GM18520 (cell line): ENCODE results near the gene SIGLEC5.

Experiments used
- ATAC-seq: cut with Tn5 transposase; IDR thresholded peaks from one replicate; pipeline ENCODE4 v1.9.1; 2021; ENCODE audit not compliant: unreplicated experiment

The SIGLEC5 gene

GRCh38 chr19:51590441-51590840 is 39.8 kb downstream of the SIGLEC5 start:
- ATAC-seq: no peak

- no peak for ATAC-seq
These were observed 40.7 kb downstream of the SIGLEC5 start for GRCh38 chr19:51589511-51589910.

DNA sequence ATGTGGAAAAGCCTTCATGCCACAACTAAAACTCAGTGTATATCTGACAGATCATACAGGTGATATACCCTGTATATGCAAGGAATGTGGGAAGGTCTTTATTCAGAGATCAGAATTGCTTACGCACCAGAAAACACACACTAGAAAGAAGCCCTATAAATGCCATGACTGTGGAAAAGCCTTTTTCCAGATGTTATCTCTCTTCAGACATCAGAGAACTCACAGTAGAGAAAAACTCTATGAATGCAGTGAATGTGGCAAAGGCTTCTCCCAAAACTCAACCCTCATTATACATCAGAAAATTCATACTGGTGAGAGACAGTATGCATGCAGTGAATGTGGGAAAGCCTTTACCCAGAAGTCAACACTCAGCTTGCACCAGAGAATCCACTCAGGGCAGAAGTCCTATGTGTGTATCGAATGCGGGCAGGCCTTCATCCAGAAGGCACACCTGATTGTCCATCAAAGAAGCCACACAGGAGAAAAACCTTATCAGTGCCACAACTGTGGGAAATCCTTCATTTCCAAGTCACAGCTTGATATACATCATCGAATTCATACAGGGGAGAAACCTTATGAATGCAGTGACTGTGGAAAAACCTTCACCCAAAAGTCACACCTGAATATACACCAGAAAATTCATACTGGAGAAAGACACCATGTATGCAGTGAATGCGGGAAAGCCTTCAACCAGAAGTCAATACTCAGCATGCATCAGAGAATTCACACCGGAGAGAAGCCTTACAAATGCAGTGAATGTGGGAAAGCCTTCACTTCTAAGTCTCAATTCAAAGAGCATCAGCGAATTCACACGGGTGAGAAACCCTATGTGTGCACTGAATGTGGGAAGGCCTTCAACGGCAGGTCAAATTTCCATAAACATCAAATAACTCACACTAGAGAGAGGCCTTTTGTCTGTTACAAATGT is 42.7 kb downstream of the SIGLEC5 start:
- no peak for ATAC-seq

GRCh38 chr19:51586799-51587198 is 43.4 kb downstream of the SIGLEC5 start:
- no peak for ATAC-seq

DNA sequence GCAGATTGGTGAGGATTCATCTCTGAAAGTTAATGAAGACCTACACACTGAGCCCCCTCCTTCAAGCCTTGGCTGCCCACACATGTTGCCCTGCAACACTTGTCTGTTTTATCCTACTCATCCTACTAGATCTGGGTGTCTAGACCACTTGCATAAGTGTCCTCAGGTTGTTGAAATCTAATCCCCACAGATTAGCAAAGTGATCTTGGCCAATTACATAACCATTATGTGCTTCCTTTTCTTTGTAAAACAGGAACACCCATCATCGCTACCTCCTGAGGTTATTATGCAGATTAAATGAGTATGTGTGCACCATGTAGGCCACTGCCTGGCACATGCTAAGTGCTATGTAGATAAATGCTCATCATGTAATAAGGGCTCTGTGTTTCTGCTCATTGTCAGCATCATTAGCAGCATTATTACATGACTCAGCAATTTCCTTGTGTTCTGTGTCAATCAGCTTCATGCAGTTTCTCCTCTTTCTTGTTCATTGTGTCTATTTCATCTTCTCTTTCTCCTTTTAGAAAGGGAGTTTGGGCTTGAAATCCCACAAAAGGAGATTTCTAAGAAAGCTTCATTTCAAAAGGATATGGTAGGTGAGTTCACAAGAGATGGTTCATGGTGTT is 44.0 kb downstream of the SIGLEC5 start:
- ATAC-seq: no peak

- ATAC-seq: no peak
These were observed 53.4 kb downstream of the SIGLEC5 start for GRCh38 chr19:51576850-51577249.

- no peak for ATAC-seq
These were observed 56.9 kb downstream of the SIGLEC5 start for GRCh38 chr19:51573331-51573730.

GRCh38 chr19:51572908-51573307 is 57.3 kb downstream of the SIGLEC5 start:
- no peak for ATAC-seq

GRCh38 chr19:51572410-51572809 is 57.8 kb downstream of the SIGLEC5 start:
- ATAC-seq: no peak

GRCh38 chr19:51571599-51571998 is 58.6 kb downstream of the SIGLEC5 start:
- no peak for ATAC-seq

DNA sequence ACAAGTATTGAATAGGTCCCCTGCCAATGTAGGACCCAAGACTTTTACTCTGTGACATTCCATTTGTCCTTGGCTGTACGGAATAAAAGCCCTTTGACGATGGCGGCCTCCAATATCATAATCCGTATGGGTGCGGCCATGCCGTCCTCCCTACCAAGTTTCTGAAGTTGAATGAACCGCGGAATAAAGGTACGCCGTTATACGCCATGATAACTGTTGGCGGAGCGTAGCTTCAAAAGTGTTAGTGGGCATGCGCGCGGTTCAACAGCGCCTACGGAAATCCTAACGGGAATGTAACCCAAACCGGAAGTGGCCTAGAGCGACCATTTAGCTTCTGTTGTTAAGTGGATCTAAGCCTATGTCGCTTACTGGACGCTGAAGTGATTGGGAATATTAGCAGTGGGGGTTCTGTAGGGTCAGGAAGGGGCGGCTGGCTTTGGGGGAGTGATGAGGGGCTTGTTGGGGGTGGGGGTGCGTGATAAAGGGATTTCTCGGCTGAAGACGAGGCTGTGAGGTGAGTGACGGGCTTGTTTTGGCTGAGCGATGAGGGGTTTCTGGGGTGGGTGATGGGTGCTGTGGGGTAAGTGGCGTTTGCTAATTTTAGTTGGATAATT is 59.1 kb downstream of the SIGLEC5 start, which contains the start of gene ZNF175:
Gene ZNF175, plus strand, starts transcription at position 322 of the 614 bp plus-strand sequence. CDS start 2,047 bp downstream, outside the sequence.
- ATAC-seq: peak; percentile 82

- no peak for ATAC-seq
These were observed 61.7 kb downstream of the SIGLEC5 start for GRCh38 chr19:51568456-51568855.

DNA sequence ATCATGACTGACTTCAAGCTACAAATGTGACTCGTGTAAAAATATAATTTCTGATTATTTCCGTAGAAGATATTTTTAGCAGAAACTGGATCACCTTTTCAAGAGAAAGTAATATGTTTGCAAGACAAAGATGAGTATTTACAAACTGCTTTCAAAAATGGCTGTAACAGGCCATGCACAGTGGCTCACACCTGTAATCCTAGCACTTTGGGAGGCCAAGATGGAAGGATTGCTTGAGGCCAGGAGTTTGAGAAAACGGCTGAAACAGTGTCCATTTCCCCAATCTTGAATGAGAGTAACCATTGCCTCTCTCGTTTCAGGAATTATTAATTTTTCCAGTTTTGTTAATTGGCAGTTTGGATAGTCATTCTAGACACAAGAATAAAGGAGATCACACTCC is 62.6 kb downstream of the SIGLEC5 start:
- ATAC-seq: no peak

GRCh38 chr19:51566489-51567100 is 63.6 kb downstream of the SIGLEC5 start:
- ATAC-seq: no peak

DNA sequence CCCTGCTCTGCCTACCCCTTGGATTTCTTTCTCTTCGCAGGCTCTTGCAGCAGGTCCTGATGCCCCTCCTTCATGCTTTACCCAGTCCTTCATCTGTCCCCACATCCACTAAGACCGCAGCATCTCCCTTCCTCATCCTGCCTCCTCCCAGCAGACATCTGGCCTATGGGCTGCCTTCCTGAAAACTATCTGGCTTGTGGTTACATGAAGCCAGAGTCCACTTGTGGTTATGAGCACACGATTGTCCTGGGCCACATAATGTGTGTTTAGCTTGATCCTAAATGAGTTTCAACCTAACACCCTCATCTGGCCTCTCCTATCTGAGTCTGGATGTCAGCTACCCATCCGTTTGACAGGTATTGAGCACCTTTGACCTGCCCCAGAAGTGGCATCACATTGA is 64.6 kb downstream of the SIGLEC5 start:
- no peak for ATAC-seq

- no peak for ATAC-seq
These were observed 65.4 kb downstream of the SIGLEC5 start for GRCh38 chr19:51564791-51565190.
